ENCODE data around the gene A1BG. TPM values are rescaled to one million over a fixed set of nuclear protein-coding genes. Genes with fewer than 3 reads are reported as not detected.

A1BG gene
- total and polyA plus RNA-seq, 2 of the 13 experiments (the other 11 are each of a cell fraction or from before 2014, with no cell fraction given), result 14.7 to 41.4 TPM

DNA sequence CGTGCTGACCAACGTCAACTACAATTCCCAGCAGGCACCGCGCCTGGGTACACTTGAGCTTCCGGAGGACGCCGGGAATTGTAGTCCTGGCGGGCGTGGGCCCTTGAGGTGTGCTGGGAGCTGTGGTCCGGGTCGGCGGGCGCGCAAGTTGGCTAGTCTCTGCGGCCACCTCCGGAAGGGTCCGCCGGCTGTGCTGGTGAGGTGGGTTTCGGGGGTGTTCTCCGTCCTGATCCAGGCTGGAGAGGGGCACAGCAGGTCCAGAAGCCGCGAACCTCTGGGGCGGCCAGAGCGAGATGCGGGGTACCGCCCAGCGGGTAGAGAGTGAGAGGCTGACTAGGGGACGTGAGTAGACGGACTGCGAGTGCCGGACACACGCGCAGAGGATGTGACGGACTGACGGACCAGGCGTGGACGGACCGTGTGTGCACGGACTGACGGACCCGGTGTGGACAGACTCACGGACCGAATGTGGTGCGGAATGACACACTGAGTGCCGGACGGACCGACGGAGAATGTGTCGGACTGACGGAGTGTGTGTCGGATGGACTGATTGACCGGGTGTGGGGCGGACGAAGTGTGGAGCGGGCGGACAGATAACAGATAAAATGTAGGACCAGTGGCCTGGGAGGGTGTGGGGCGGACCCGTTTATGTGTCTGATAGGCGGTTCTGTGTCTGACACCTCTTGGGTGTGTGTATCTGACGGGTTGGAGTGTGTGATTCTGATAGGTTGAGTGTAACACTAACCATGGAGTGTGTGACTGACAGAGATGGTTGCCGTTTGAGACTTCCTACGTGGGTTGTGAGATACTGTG lies 26.2 kb downstream of the A1BG start, which contains the start of gene ZSCAN22 (continued):
- TF ChIP-seq ZNF335 (CRISPR knock-in tag; IDR thresholded peaks at IDR 0.05), result peak; percentile 88
- TF ChIP-seq GLI4 (CRISPR knock-in tag; IDR thresholded peaks at IDR 0.05; ENCODE audit: borderline replicate concordance), result no peak
- TF ChIP-seq, protein P1, sequence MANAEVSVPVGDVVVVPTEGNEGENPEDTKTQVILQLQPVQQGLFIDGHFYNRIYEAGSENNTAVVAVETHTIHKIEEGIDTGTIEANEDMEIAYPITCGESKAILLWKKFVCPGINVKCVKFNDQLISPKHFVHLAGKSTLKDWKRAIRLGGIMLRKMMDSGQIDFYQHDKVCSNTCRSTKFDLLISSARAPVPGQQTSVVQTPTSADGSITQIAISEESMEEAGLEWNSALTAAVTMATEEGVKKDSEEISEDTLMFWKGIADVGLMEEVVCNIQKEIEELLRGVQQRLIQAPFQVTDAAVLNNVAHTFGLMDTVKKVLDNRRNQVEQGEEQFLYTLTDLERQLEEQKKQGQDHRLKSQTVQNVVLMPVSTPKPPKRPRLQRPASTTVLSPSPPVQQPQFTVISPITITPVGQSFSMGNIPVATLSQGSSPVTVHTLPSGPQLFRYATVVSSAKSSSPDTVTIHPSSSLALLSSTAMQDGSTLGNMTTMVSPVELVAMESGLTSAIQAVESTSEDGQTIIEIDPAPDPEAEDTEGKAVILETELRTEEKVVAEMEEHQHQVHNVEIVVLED (CRISPR knock-in tag; IDR thresholded peaks at IDR 0.05; ENCODE audit: borderline replicate concordance), result peak; percentile 97
- TF ChIP-seq MED8 (CRISPR knock-in tag; IDR thresholded peaks at IDR 0.05; ENCODE audit: insufficient replicate concordance), result no peak
- TF ChIP-seq KDM4B (CRISPR knock-in tag; IDR thresholded peaks at IDR 0.05), result 0 out of 2 replicates have a peak, but pooled peaks have one; percentile 37
- TF ChIP-seq AFF4 (CRISPR knock-in tag; IDR thresholded peaks at IDR 0.05), result no peak
- peak; percentile 52; the same call in 1 of the 2 replicates for TF ChIP-seq MIER3 (CRISPR knock-in tag; IDR thresholded peaks at IDR 0.05; ENCODE audit: borderline replicate concordance)
- TF ChIP-seq STAT6 (CRISPR knock-in tag; IDR thresholded peaks at IDR 0.05; ENCODE audit: borderline replicate concordance), result peak; percentile 79; the same call in 1 of the 2 replicates
- TF ChIP-seq ZNF138 (CRISPR knock-in tag; IDR thresholded peaks at IDR 0.05; ENCODE audit: low read depth), result no peak
- TF ChIP-seq, protein P2, sequence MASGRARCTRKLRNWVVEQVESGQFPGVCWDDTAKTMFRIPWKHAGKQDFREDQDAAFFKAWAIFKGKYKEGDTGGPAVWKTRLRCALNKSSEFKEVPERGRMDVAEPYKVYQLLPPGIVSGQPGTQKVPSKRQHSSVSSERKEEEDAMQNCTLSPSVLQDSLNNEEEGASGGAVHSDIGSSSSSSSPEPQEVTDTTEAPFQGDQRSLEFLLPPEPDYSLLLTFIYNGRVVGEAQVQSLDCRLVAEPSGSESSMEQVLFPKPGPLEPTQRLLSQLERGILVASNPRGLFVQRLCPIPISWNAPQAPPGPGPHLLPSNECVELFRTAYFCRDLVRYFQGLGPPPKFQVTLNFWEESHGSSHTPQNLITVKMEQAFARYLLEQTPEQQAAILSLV (CRISPR knock-in tag; IDR thresholded peaks at IDR 0.05; ENCODE audit: borderline replicate concordance), result peak; percentile 52; the same call in 1 of the 2 replicates
- peak; percentile 64 for TF ChIP-seq ZNF672 (CRISPR knock-in tag; IDR thresholded peaks at IDR 0.05)
- TF ChIP-seq AKNA (CRISPR knock-in tag; IDR thresholded peaks at IDR 0.05; ENCODE audit: borderline replicate concordance), result no peak
